Activated B cell treated with CpG ODN at 0.5 μM for 24 hours (primary cell): ENCODE measurements around the gene NUDT16L1. TPM values are rescaled to one million over a fixed set of nuclear protein-coding genes. Genes with fewer than 3 reads are reported as not detected.

Source experiments
- ATAC-seq: fragments of 200-7000 bp; cut with Tn5 transposase; one replicate; pipeline ENCODE4 v1.10.0; 2021; ENCODE audit warnings: low read depth, mild to moderate bottlenecking, moderate library complexity
- CTCF ChIA-PET: fragments of 350-600 bp; sonication (Branson Sonifier 250); formaldehyde crosslinking; loops from one replicate; lab custom pipeline; 2021; ENCODE audit warnings: antibody characterized with exemption; lab: Charles Lee
- POLR2A ChIA-PET: fragments of 350-600 bp; sonication (Branson Sonifier 250); formaldehyde crosslinking; loops from one replicate; lab custom pipeline; 2021; ENCODE audit warnings: antibody characterized with exemption; lab: Charles Lee
- DNase-seq: peaks from one replicate; pipeline ENCODE4 v3.0.0; 2022
- H3K27ac Mint-ChIP-seq: one replicate; pipeline ENCODE4 v1.8.0; 2020; ENCODE audit warnings: mixed read lengths
- H3K27me3 Mint-ChIP-seq: one replicate; pipeline ENCODE4 v1.8.0; 2021; ENCODE audit warnings: mixed read lengths
- H3K36me3 Mint-ChIP-seq: one replicate; pipeline ENCODE4 v1.8.0; 2021; ENCODE audit warnings: low read depth, mixed read lengths
- H3K4me1 Mint-ChIP-seq: one replicate; pipeline ENCODE4 v1.8.0; 2021; ENCODE audit warnings: mixed read lengths
- H3K4me3 Mint-ChIP-seq: one replicate; pipeline ENCODE4 v1.8.0; 2020; ENCODE audit warnings: mild to moderate bottlenecking, mixed read lengths
- H3K9me3 Mint-ChIP-seq: one replicate; pipeline ENCODE4 v1.8.0; 2020; ENCODE audit warnings: mixed read lengths
- intact Hi-C: fragments of 100-400 bp; cut with micrococcal nuclease; formaldehyde crosslinking; loops from one replicate; pipeline ENCODE4 v1.15.1; 2024
- total RNA-seq: library from RNA; stranded (reverse); gene quantifications from 2 replicates; pipeline ENCODE4 v1.2.3, GENCODE V29; 2022
- TF ChIP-seq, protein P1 (sequence below): fragments of 200-600 bp; IDR thresholded peaks from one replicate; pipeline ENCODE4 v1.8.0; 2022; ENCODE audit warnings: antibody characterized with exemption, mild to moderate bottlenecking

The NUDT16L1 gene
- total RNA-seq, 1 donor from 2014 or later = 32.9 TPM

DNA sequence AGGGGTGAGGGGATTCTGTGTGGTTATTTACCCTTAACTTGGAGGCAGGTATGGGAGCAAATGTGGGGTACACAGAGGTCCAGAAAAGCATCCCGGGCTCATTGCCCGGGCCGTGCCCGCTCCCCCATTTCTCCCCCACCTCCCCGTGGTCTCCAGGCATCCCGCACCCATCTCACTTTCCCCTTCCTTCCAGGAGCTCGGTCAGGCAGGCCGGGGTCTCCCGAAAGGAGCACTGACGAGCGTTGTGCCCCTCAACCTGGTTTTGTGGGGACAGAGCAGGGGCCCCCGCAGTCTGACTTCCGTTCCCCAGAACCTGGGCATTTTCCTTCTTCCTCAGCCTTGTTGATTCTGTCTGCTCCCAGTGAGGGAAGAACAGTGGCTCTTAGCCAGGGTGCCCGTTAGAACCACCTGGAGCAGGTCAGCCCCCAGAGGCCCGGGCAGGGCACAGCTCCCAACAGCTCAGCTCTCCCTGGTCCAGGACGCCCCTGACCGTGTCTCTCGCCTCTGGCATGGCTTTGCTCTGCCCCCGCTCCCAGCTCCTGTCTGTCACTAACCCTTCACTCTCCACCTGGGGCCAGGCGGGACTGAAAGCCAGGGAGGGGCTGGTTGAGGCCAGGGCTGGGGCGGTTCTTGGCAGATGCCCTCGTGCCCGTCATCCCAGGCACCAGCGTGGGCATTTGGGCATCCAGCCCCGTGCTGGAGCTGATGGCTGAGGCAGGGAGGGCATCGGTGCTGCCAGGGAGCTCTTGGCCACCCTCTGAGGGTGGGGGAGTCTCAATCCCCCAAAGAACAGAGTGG, 12.5 kb upstream of the NUDT16L1 start:
- TF ChIP-seq, protein P1, sequence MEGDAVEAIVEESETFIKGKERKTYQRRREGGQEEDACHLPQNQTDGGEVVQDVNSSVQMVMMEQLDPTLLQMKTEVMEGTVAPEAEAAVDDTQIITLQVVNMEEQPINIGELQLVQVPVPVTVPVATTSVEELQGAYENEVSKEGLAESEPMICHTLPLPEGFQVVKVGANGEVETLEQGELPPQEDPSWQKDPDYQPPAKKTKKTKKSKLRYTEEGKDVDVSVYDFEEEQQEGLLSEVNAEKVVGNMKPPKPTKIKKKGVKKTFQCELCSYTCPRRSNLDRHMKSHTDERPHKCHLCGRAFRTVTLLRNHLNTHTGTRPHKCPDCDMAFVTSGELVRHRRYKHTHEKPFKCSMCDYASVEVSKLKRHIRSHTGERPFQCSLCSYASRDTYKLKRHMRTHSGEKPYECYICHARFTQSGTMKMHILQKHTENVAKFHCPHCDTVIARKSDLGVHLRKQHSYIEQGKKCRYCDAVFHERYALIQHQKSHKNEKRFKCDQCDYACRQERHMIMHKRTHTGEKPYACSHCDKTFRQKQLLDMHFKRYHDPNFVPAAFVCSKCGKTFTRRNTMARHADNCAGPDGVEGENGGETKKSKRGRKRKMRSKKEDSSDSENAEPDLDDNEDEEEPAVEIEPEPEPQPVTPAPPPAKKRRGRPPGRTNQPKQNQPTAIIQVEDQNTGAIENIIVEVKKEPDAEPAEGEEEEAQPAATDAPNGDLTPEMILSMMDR = no peak
- ChIA-PET POLR2A (no interaction called here), CTCF (no interaction called here)
- ATAC-seq = no peak
- no peaks in the 10 kb centered on the region for H3K9me3 Mint-ChIP-seq
- no peak for DNase-seq
- H3K4me1 Mint-ChIP-seq = peaks cover 4% of the 10 kb centered on the region
- H3K4me3 Mint-ChIP-seq = no peak overlapping the region
- peaks cover 60% of the 10 kb centered on the region for H3K36me3 Mint-ChIP-seq
- no peak overlapping the region for H3K27ac Mint-ChIP-seq
- intact Hi-C loops = no loop called here
- H3K27me3 Mint-ChIP-seq = no peaks in the 10 kb centered on the region

DNA sequence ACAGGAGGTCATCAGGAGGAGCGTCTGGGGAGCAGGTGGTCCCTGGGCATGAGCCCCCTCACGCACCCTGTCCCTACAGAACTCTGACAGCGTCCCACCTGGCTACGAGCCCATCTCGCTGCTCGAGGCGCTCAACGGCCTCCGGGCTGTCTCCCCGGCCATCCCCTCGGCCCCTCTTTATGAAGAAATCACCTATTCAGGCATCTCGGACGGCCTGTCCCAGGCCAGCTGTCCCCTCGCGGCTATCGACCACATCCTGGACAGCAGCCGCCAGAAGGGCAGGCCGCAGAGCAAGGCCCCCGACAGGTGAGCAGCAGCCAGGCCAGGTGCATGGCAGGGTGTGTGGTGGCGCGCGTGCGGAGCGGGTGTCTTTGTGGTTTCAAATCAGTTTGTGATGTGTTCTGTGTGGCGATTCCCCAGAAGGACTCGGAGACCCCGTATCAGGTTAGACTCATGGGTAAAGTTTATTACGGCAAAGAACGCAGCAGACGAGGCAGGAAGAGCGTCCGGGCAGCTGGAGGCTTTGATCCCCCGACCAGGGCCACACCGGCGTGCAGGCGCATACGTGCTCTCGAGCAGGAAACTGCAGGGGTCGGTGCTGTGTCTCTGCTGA, 11.8 kb upstream of the NUDT16L1 start:
- ChIA-PET CTCF (no interaction called here), POLR2A (no interaction called here)
- H3K27me3 Mint-ChIP-seq = no peaks in the 10 kb centered on the region
- no peaks in the 10 kb centered on the region for H3K9me3 Mint-ChIP-seq
- H3K36me3 Mint-ChIP-seq = peaks cover 63% of the 10 kb centered on the region
- TF ChIP-seq, protein P1 = no peak
- intact Hi-C loops = no loop called here
- ATAC-seq = no peak
- no peak for DNase-seq
- no peak overlapping the region for H3K27ac Mint-ChIP-seq
- H3K4me3 Mint-ChIP-seq = no peak overlapping the region
- H3K4me1 Mint-ChIP-seq = no peaks in the 10 kb centered on the region

DNA sequence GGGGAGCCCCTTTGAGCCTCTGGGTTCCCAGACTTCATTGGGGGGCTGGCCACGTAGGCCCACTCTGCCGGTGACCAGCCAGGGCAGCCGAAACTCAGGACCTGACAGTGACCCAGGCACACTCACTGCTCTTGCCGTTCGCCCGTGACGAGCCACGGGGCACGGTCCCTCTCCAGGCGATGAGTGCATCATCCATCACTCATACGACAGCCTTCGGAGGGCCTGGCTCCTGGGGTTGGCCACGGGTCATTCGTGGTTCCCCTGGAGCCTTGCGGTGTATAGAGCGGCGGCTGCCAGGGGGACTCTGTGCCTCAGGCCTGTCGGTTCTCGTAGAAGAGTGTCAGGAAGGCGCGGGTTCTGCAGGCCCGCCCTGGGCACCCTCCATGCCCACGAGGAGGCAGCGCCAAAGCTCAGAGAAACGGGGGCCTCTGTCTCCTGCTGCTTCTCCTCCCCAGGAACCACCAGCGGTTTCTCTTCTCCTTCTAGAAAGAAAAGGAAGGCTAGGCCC, 11.2 kb upstream of the NUDT16L1 start:
- ATAC-seq (no peak), DNase-seq (no peak)
- ChIA-PET POLR2A (no interaction called here), CTCF (no interaction called here)
- intact Hi-C loops = no loop called here
- Mint-ChIP-seq H3K36me3 (peaks cover 62% of the 10 kb centered on the region), H3K4me1 (no peaks in the 10 kb centered on the region), H3K27ac (no peak overlapping the region), H3K27me3 (no peaks in the 10 kb centered on the region), H3K4me3 (no peak overlapping the region), H3K9me3 (no peaks in the 10 kb centered on the region)
- TF ChIP-seq, protein P1 = no peak

DNA sequence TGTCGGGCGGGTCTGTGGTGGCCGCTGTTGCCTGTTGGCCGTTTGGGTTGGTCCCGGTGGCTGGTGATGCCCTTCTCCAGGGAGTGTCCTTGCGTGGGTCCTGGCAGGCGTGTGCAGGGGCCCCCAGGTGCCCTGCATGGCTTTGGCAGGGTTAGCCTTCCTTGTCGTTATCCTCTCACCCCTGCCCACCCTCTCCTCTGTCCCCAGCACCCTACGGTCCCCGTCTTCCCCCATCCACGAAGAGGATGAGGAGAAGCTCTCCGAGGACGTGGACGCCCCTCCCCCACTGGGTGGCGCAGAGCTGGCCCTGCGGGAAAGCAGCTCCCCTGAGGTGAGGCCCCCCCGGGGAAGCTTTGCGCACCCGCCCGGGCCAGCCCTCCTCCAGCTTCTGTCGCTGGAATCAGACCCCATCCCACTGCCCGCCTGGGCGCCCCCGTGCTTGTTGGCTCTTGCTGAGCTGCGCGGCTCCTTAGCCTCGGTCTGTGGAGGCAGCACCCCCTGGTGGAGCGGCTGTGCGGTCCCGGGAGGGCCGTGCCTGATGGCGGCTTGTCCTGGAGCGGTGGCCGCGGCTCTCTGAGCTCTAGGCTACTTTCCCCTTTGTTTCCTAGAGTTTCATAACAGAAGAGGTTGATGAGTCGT, 10.6 kb upstream of the NUDT16L1 start:
- POLR2A ChIA-PET = no interaction called here

More for the DNA sequence above, 10.6 kb upstream of the NUDT16L1 start:
- Mint-ChIP-seq H3K4me1 (no peaks in the 10 kb centered on the region), H3K27ac (no peak overlapping the region), H3K9me3 (no peaks in the 10 kb centered on the region), H3K4me3 (no peak overlapping the region), H3K27me3 (no peaks in the 10 kb centered on the region), H3K36me3 (peaks cover 63% of the 10 kb centered on the region)
- intact Hi-C loops = no loop called here
- TF ChIP-seq, protein P1 = no peak
- no peak for ATAC-seq
- DNase-seq = no peak
- CTCF ChIA-PET = no interaction called here
